ENCODE results near the gene ANKRD1. TPM values are rescaled to one million over a fixed set of nuclear protein-coding genes. Genes with fewer than 3 reads are reported as not detected.

ANKRD1 gene
- total and polyA plus RNA-seq, 2 donors (not counting 3 experiments of a cell fraction or from before 2014, with no cell fraction given): 593 to 664 TPM

DNA sequence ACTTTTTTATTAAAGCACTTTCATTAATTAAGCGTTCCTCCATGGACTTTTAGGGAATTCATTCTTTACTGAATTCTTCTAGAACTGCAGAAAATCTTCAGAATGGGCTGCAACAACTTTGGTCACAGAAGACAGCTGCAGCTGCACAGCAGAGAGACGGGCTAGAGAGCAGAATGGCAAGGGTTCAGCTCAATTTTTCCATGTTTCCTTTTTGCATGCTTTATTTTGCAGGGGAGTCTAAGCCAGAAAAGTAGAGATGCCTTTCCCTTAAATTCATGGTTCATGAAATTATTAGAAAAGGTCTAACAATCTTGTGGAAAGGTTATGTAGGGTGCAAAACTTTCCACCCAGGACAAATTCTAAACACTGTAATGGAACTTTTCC is 15.4 kb upstream of the ANKRD1 start:
- no peak overlapping the region for H2AFZ ChIP-seq (ENCODE audit: low read depth, low read length)
- H4K20me1 ChIP-seq (replicated peaks; ENCODE audit: control insufficient read depth, extremely low read depth, insufficient read depth, low read length): no peaks in the 10 kb centered on the region
- no peak overlapping the region for H3K27ac ChIP-seq (ENCODE audit: insufficient read depth, low read depth, low read length)
- H3K79me2 ChIP-seq (ENCODE audit: control insufficient read depth, insufficient read depth, low read length): no peaks in the 10 kb centered on the region
- FAIRE-seq: no peak
- dilution Hi-C loops (cut with MboI; ENCODE audit: extremely low pct_ligation_motif_present, low sequenced_read_pairs) (no loop called here), intact Hi-C loops (cut with micrococcal nuclease) (loop anchor here (2.0 kb wide), 1 partner anchor 15 kb away; the partner anchor contains the start of gene ANKRD1)
- CTCF ChIA-PET: interaction anchor here (1.2 to 1.8 kb wide), 5 partner anchors 14 to 70 kb away, joined by 3 to 4 read pairs (median 4); no protein-coding TSS in a partner anchor
- no peaks in the 10 kb centered on the region for H3K9me1 ChIP-seq (replicated peaks; ENCODE audit: control insufficient read depth, extremely low read depth, insufficient read depth, low read length)
- no peak for DNase-seq (ENCODE audit: low read depth, low spot score)
- BruUV-seq (replicated peaks): no TSS peak
- no peak overlapping the region for H3K4me2 ChIP-seq (ENCODE audit: insufficient read depth, low read length)
- H3K4me3 ChIP-seq (replicated peaks in 1 of 3; ENCODE audit: insufficient read depth in 1 of 3, low read depth in 1 of 3, low read length in 3 of 3): no peak overlapping the region
- H3K36me3 ChIP-seq (ENCODE audit: control insufficient read depth in 2 of 2, extremely low read depth in 1 of 2, insufficient read depth in 2 of 2, low read length in 2 of 2): no peaks in the 10 kb centered on the region
- H3K9ac ChIP-seq (replicated peaks; ENCODE audit: extremely low read depth, insufficient read depth, low read length): no peak overlapping the region
- no peaks in the 10 kb centered on the region for H3K27me3 ChIP-seq (ENCODE audit: control insufficient read depth in 2 of 2, insufficient read depth in 2 of 2, low read length in 2 of 2)
- H3K9me3 ChIP-seq (replicated peaks; ENCODE audit: control insufficient read depth, insufficient read depth, low read length): no peaks in the 10 kb centered on the region
- TF ChIP-seq, protein P1, sequence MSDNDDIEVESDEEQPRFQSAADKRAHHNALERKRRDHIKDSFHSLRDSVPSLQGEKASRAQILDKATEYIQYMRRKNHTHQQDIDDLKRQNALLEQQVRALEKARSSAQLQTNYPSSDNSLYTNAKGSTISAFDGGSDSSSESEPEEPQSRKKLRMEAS (IDR thresholded peaks at IDR 0.05; ENCODE audit: insufficient read depth, insufficient read length): no peak
- TF ChIP-seq, protein P2, sequence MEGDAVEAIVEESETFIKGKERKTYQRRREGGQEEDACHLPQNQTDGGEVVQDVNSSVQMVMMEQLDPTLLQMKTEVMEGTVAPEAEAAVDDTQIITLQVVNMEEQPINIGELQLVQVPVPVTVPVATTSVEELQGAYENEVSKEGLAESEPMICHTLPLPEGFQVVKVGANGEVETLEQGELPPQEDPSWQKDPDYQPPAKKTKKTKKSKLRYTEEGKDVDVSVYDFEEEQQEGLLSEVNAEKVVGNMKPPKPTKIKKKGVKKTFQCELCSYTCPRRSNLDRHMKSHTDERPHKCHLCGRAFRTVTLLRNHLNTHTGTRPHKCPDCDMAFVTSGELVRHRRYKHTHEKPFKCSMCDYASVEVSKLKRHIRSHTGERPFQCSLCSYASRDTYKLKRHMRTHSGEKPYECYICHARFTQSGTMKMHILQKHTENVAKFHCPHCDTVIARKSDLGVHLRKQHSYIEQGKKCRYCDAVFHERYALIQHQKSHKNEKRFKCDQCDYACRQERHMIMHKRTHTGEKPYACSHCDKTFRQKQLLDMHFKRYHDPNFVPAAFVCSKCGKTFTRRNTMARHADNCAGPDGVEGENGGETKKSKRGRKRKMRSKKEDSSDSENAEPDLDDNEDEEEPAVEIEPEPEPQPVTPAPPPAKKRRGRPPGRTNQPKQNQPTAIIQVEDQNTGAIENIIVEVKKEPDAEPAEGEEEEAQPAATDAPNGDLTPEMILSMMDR (IDR thresholded peaks at IDR 0.05; ENCODE audit: extremely low read depth in 1 of 2, insufficient read depth in 1 of 2, low read depth in 1 of 2, low read length in 2 of 2): no peak
- TF ChIP-seq POLR2A (IDR thresholded peaks at IDR 0.05; ENCODE audit: low read depth, low read length): no peak
- TF ChIP-seq GATA2 (IDR thresholded peaks at IDR 0.05; ENCODE audit: insufficient read depth, insufficient read length, low read depth, low read length): no peak
- TF ChIP-seq POLR2AphosphoS5 (IDR thresholded peaks at IDR 0.05; ENCODE audit: insufficient read depth, low read depth, low read length): no peak
- TF ChIP-seq FOS (IDR thresholded peaks at IDR 0.05; ENCODE audit: borderline replicate concordance, insufficient read depth, low read length): no peak
- TF ChIP-seq MYC (IDR thresholded peaks at IDR 0.05; ENCODE audit: low read depth, low read length): no peak
- TF ChIP-seq JUN (IDR thresholded peaks at IDR 0.05; ENCODE audit: borderline replicate concordance, insufficient read depth, insufficient read length, low read depth): no peak
- TF ChIP-seq EZH2 (IDR thresholded peaks at IDR 0.05; ENCODE audit: borderline replicate concordance, low read depth, low read length, severe bottlenecking): no peak
- POLR2A ChIA-PET: interaction anchor here (0.6 to 1.2 kb wide), 3 partner anchors 19 to 976 kb away, joined by 3 to 4 read pairs (median 3); no protein-coding TSS in a partner anchor
- peaks cover 48% of the 10 kb centered on the region for H3K4me1 ChIP-seq (ENCODE audit: control insufficient read depth, extremely low read depth, insufficient read depth, low read length)
